ENCODE results near the gene TBC1D32.
"Not testable (repeated sequence)": the region's sequence is repeated elsewhere in the genome, so short reads cannot be mapped to it uniquely, and the experiment has no call there.

Gene TBC1D32

DNA sequence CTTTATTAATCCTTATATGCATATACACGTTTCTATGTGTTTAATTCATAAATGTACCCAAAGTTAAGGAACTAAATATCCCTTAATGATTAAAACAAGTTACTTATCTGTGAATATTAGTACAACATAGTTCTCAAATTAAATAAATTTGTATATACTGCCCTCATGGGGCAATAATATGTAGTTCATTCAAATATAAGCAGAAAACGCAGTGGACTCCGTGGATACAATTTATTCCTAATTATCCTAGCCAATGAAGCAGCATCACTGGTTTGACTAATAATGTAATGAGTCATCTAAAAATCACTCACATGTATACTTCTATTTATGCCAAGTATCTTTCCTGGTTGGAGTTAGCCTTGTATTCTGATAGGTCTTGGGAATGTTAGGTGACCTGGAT lies 111.6 kb downstream of the TBC1D32 start:
- DNase-seq (ENCODE audit: low read depth in 2 of 2, low spot score in 1 of 2): no peak

- no peak for DNase-seq (ENCODE audit: low read depth in 2 of 2, low spot score in 1 of 2)
Observed at GRCh38 chr6:121216928-121217327, 117.4 kb downstream of the TBC1D32 start.

DNA sequence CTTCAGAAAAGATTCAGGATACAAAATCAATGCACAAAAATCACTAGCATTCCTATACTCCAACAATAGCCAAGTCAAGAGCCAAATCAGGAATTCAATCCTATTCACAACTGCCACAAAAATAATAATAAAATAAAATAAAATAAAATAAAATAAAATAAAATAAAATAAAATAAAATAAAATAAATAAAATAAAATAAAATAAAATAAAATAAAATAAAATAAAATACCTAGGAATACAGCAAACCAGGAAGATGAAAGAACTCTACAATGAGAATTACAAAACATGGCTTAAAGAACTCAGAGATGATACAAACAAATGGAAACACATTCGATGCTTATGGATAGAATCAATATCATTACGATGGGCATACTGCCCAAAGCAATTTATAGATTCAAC lies 120.9 kb downstream of the TBC1D32 start:
- DNase-seq (ENCODE audit: low read depth in 2 of 2, low spot score in 1 of 2): not testable (repeated sequence)

DNA sequence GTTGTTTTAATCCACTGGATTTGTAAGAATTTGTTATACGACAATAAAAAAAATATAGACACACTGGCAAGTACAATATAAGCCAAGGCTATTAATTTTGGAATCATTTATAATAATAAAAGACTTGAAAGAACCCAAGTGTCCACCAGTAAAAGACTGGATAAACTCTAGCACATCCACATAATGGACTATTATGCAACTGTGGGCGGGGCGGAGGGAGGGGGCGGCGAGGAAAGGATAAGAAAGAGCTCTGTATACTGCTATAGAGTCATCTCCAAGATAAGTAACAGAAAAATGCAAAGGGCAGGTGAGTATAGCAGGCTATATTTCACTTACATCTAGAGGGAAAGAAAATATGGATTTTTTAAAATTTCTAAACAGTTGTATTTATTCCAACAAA lies 123.3 kb downstream of the TBC1D32 start:
- DNase-seq (ENCODE audit: low read depth in 2 of 2, low spot score in 1 of 2): no peak

DNA sequence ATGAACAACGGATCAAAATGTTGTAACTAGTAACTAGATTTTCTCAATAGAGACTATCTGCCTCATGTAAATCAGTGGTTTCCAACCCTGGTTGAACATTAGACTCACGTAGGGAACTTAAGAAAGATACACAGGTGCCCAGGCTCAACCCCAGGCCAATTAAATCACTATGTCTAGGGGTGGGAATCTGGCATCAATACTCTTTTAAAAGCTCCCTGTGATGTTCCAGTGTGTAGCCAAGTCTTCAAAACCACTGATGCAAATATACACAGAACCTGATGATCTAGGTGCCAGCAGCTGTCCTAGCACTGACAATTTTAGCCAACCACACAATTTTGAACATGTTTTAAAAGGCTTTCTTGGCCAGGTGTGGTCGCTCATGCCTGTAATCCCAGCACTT lies 128.7 kb downstream of the TBC1D32 start:
- DNase-seq (ENCODE audit: low read depth in 2 of 2, low spot score in 1 of 2): no peak

GRCh38 chr6:121201105-121201504 lies 133.2 kb downstream of the TBC1D32 start:
- DNase-seq (ENCODE audit: low read depth in 2 of 2, low spot score in 1 of 2): no peak

DNA sequence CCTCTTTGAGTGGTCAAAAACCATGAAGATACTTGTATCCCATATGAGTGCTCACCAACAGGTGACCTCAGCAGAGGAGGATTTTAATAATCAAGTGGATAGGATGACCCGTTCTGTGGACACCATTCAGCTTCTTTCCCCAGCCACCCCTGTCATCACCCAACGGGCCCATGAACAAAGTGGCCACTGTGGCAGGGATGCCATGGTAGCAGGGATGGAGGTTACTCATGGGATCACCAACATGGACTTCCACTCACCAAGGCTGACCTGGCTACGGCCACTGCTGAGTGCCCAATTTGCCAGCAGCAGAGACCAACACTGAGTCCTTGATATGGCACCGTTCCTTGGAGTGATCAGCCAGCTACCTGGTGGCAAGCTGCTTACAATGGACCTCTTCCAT lies 138.2 kb downstream of the TBC1D32 start:
- not testable (repeated sequence) for DNase-seq (ENCODE audit: low read depth in 2 of 2, low spot score in 1 of 2)

DNA sequence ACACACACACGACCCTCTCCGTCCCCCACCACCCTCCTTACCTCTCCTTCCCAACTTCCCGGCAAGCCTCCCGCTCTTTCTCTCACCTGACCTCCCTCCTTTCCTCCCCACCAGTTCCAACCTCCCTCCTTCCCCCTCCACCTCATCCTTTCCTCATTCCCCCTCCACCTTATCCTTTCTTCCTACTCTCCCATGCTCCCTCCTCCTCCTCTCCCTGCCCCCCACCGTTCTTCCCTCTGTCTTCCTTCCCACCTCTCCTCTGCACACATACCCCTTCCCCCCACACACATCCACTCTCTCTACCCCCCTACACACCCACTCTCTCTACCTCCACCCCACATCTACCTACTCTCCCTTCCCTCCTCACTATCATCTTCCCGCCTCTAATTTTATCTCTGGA lies 144.2 kb downstream of the TBC1D32 start:
- no peak for DNase-seq (ENCODE audit: low read depth in 2 of 2, low spot score in 1 of 2)

- no peak for DNase-seq (ENCODE audit: low read depth in 2 of 2, low spot score in 1 of 2)
Observed at GRCh38 chr6:121188356-121188755, 145.9 kb downstream of the TBC1D32 start.

GRCh38 chr6:121187833-121188200 lies 146.5 kb downstream of the TBC1D32 start:
- no peak for DNase-seq (ENCODE audit: low read depth in 2 of 2, low spot score in 1 of 2)

DNA sequence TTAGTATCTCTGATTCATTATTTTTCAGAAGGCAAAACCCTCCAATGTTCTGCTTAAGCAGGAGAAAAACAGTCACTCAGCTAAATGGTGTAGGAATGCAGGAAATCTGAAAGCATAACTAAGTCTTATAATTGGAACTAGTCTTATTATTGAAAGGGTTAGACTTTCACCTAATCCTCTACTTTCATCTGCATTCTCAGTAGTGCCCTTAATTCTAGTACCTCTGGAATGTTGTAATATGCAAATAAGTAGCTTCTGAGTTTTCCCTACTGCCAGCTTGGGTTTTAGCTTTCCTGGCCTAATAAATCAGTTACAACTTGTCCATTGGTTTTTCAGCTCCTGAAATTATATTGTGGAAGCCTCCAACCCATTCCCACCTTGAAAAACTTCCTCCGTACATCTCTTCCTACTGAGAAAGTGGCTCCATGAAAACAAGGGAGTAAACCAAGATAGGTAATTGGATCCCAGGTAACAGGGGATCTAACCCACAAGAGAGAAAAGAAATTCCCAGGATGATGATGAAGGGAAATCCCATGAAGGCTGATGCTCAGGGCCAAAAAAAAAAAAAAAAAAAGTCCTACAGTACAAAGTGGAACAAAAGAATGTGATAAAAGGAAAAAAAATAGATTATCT lies 147.0 kb downstream of the TBC1D32 start:
- no peak for DNase-seq (ENCODE audit: low read depth in 2 of 2, low spot score in 1 of 2)

- no peak for DNase-seq (ENCODE audit: low read depth in 2 of 2, low spot score in 1 of 2)
Observed at GRCh38 chr6:121183742-121184141, 150.5 kb downstream of the TBC1D32 start.

DNA sequence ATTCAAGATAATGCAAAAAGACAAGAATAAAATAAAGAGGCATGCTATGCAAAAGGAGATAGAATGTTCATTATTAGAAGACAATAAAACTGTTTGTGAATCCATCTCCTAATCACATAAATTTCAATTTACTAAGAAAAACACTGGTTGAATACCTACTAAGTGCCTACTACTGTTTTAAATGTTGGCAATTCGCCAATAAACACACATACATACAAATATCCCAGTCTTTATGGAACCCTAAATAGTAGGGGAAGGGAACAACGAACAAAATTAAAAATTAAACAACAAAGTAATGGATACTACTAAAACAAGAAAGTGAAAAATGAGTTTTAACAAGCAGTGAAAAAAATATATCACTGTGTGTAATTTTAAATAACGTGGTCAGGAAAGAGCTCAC lies 158.5 kb downstream of the TBC1D32 start:
- no peak for DNase-seq (ENCODE audit: low read depth in 2 of 2, low spot score in 1 of 2)

DNA sequence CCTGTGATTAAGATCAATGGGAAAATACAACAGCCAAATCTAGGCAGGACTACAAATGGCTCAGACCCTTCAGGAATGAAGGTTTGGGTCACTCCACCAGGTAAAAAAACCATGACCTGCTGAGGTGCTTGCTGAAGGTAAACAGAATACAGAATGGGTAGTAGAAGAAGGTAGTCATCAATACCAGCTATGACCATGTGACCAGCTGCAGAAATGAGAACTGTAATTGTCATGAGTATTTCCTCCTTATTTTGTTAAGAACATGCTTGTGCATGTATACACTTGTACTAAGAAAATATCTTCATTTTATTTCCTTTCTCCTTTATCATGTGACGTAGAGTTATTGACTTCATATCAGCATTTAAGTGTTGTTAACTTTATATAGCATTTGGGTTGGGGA lies 161.8 kb downstream of the TBC1D32 start:
- not testable (repeated sequence) for DNase-seq (ENCODE audit: low read depth in 2 of 2, low spot score in 1 of 2)

DNA sequence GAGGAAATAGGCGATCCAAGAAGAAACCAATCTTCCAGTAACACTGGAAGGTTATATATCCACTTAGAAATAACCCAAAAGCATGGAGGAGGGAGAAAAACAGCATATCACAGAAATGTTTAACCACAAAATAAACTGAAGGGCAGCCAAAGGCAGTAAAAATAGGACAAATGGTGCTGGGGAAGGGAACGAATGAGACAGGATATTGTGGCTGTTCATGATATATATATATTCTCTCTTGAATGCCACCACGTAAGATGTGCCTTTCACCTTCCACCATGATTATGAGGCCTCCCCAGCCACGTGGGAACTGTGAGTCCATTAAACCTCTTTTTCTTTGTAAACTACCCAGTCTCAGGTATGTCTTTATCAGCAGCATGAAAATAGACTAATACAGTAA lies 162.4 kb downstream of the TBC1D32 start:
- DNase-seq (ENCODE audit: low read depth in 2 of 2, low spot score in 1 of 2): no peak

DNA sequence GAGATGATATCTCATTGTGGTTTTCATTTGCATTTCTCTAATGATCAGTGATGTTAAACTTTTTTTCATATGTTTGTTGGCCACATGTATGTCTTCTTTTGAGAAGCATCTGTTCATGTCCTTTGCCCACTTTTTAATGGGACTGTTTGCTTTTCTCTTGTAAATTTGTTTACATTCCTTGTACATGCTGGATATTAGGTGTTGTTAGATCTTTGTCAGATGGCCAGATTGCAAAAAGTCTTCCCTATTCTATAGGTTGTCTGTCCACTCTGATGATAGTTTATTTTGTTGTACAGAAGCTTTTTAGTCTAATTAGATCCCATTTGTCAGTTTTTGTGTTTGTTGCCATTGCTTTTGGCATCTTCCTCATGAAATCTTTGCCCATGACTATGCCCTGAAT lies 172.4 kb downstream of the TBC1D32 start:
- no peak for DNase-seq (ENCODE audit: low read depth in 2 of 2, low spot score in 1 of 2)

- no peak for DNase-seq (ENCODE audit: low read depth in 2 of 2, low spot score in 1 of 2)
Observed at GRCh38 chr6:121160276-121160675, 174.0 kb downstream of the TBC1D32 start.

DNA sequence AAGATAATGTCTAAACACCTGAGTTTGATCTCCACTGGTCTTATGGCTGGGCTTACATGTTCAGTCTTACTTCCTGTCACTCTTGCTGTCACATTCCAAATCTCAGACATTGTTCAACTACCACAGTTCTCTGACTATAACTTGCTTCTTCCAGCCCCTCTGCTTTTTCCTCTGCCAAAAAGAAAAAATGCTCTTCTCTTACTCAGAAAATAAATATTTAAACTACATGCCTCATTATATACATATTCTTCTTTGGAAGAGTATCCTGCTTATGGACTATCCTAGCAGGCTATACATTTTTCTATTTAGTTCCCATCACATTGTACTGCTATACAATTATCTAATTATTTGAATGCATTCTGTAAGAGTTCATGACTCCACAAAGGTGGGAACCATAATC lies 175.4 kb downstream of the TBC1D32 start:
- DNase-seq (ENCODE audit: low read depth in 2 of 2, low spot score in 1 of 2): no peak

GRCh38 chr6:121158438-121158837 lies 175.8 kb downstream of the TBC1D32 start:
- DNase-seq (ENCODE audit: low read depth in 2 of 2, low spot score in 1 of 2): no peak

- DNase-seq (ENCODE audit: low read depth in 2 of 2, low spot score in 1 of 2): no peak
Observed at GRCh38 chr6:121157906-121158305, 176.4 kb downstream of the TBC1D32 start.

GRCh38 chr6:121143476-121143875 lies 190.8 kb downstream of the TBC1D32 start:
- DNase-seq (ENCODE audit: low read depth in 2 of 2, low spot score in 1 of 2): no peak

- no peak for DNase-seq (ENCODE audit: low read depth in 2 of 2, low spot score in 1 of 2)
Observed at GRCh38 chr6:121142093-121142492, 192.2 kb downstream of the TBC1D32 start.

- DNase-seq (ENCODE audit: low read depth in 2 of 2, low spot score in 1 of 2): no peak
Observed at GRCh38 chr6:121135425-121135824, 198.9 kb downstream of the TBC1D32 start.

DNA sequence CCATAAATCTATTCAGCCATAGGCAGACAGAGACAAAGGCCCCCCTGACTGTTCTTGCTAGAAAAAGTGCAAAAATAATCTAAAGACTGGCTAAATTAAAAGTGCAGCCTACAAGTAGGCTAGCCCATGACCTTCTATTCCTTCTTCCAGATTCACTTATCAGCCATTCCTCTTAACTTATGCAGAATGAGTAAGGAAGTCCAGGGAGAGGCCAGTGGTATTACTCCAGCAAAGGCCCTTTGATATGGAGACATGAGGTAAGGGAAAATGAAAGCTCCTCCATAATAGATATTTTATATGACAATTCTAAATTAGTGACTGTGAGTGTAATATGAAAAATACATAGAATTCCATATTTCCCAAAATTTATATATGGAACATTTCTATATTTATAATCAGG lies 199.4 kb downstream of the TBC1D32 start:
- no peak for DNase-seq (ENCODE audit: low read depth in 2 of 2, low spot score in 1 of 2)
